ENCODE data around the gene GPRIN2. TPM values are rescaled to one million over a fixed set of nuclear protein-coding genes. Genes with fewer than 3 reads are reported as not detected.

Gene GPRIN2
- polyA plus RNA-seq, 1 donor from 2014 or later = 7.1 TPM

DNA sequence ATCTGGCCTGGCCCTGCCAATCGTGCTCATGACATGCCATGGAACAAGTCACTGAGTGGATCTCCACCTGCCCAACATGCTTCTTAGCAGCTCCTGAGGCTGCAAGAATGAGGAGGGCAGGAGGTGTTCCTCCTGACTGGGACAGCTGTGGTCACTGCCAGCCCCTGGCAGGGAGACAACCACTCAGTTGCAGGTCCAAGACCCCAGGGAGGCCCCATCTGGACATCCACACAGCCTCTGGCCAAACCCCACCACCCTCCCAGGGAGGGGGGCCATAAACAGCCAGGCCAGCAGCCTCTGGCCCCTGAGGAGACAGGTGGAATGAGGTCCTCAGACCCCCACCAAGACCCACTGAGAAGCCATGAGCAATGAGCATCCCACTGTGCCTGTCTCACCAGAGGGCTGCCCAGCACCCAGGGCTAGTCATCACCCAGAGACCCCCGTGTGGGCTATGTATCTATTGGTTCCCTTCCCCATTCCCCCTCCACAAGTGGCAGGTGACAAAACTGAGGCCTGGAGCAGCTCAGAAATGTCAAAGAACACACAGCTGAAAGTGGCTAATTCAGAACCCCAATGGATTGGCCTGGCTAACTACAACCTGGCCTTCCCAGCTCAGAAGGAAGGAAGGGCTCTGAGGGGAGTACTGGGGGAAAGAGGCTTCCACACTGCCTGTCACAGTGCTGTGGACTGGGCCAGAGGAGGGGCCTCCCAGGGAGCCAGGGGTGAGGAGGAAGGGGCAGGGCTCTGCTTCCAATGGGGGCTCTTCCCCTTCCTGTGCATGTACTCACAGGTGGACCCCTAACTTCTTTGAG is 3.0 kb downstream of the GPRIN2 start:
- peaks cover 20% of the 10 kb centered on the region for H3K27me3 ChIP-seq (ENCODE audit: insufficient read depth, low read depth, low read length)
- H3K79me2 ChIP-seq (replicated peaks; ENCODE audit: insufficient read depth, low read length) = no peaks in the 10 kb centered on the region
- no peak overlapping the region for H3K27ac ChIP-seq (ENCODE audit: low read length)
- H3K9ac ChIP-seq (ENCODE audit: low read length) = no peak overlapping the region
- no peak overlapping the region for H2AFZ ChIP-seq (ENCODE audit: low read depth, low read length)
- no peak overlapping the region for H3K4me2 ChIP-seq (ENCODE audit: low read length)
- no peak overlapping the region for H3K4me3 ChIP-seq (ENCODE audit: low read length)
- H4K20me1 ChIP-seq (ENCODE audit: insufficient read depth) = no peaks in the 10 kb centered on the region
- no peaks in the 10 kb centered on the region for H3K9me3 ChIP-seq (ENCODE audit: low read length)
- H3F3A ChIP-seq (ENCODE audit: insufficient read depth, low read length, poor library complexity, severe bottlenecking) = no peaks in the 10 kb centered on the region
- TF ChIP-seq RAD21 (conservative IDR thresholded peaks at IDR 0.05) (no peak), SMC3 (conservative IDR thresholded peaks at IDR 0.05; ENCODE audit: poor library complexity) (no peak), POLR2AphosphoS5 (IDR thresholded peaks at IDR 0.05) (no peak), REST (IDR thresholded peaks at IDR 0.05; ENCODE audit: borderline replicate concordance) (no peak), TAF1 (IDR thresholded peaks at IDR 0.05; ENCODE audit: low read depth) (no peak), EZH2 (IDR thresholded peaks at IDR 0.05; ENCODE audit: borderline replicate concordance, insufficient read depth, low read length, poor library complexity, severe bottlenecking) (no peak), MXI1 (conservative IDR thresholded peaks at IDR 0.05; ENCODE audit: poor library complexity, severe bottlenecking) (no peak), EP300 (conservative IDR thresholded peaks at IDR 0.05; ENCODE audit: poor library complexity, severe bottlenecking) (no peak), CTCF (IDR thresholded peaks at IDR 0.05; ENCODE audit: poor library complexity, severe bottlenecking) (no peak)
- no peaks in the 10 kb centered on the region for H3K36me3 ChIP-seq (ENCODE audit: insufficient read depth, low read length)
- no peaks in the 10 kb centered on the region for H3K9me2 ChIP-seq (ENCODE audit: insufficient read depth, low read length)

GRCh38 chr10:46552526-46553237 is 3.8 kb downstream of the GPRIN2 start:
- Histone ChIP-seq H3K36me3 (ENCODE audit: insufficient read depth, low read length) (no peaks in the 10 kb centered on the region), H4K20me1 (ENCODE audit: insufficient read depth) (no peaks in the 10 kb centered on the region), H3K4me3 (ENCODE audit: low read length) (no peak overlapping the region), H3K27me3 (ENCODE audit: insufficient read depth, low read depth, low read length) (peaks cover 20% of the 10 kb centered on the region), H3K79me2 (replicated peaks; ENCODE audit: insufficient read depth, low read length) (no peaks in the 10 kb centered on the region), H3K4me2 (ENCODE audit: low read length) (no peak overlapping the region), H3K9me2 (ENCODE audit: insufficient read depth, low read length) (no peaks in the 10 kb centered on the region), H3K9me3 (ENCODE audit: low read length) (no peaks in the 10 kb centered on the region), H3K27ac (ENCODE audit: low read length) (no peak overlapping the region), H2AFZ (ENCODE audit: low read depth, low read length) (no peak overlapping the region), H3K9ac (ENCODE audit: low read length) (no peak overlapping the region), H3F3A (ENCODE audit: insufficient read depth, low read length, poor library complexity, severe bottlenecking) (no peaks in the 10 kb centered on the region)
- TF ChIP-seq MXI1 (conservative IDR thresholded peaks at IDR 0.05; ENCODE audit: poor library complexity, severe bottlenecking) = no peak
- no peak for TF ChIP-seq TAF1 (IDR thresholded peaks at IDR 0.05; ENCODE audit: low read depth)
- no peak for TF ChIP-seq RAD21 (conservative IDR thresholded peaks at IDR 0.05)
- TF ChIP-seq POLR2AphosphoS5 (IDR thresholded peaks at IDR 0.05) = no peak
- TF ChIP-seq EZH2 (IDR thresholded peaks at IDR 0.05; ENCODE audit: borderline replicate concordance, insufficient read depth, low read length, poor library complexity, severe bottlenecking) = no peak
- TF ChIP-seq CTCF (IDR thresholded peaks at IDR 0.05; ENCODE audit: poor library complexity, severe bottlenecking) = no peak
- no peak for TF ChIP-seq EP300 (conservative IDR thresholded peaks at IDR 0.05; ENCODE audit: poor library complexity, severe bottlenecking)
- no peak for TF ChIP-seq REST (IDR thresholded peaks at IDR 0.05; ENCODE audit: borderline replicate concordance)
- no peak for TF ChIP-seq SMC3 (conservative IDR thresholded peaks at IDR 0.05; ENCODE audit: poor library complexity)

Measured in neural cell (in vitro differentiated cells).